ENCODE results near the gene PARP14.

GRCh38 chr3:122694966-122695365 lies 14.3 kb downstream of the PARP14 start:
- TF ChIP-seq CTCF (IDR thresholded peaks at IDR 0.05 in 4 of 5, conservative IDR thresholded peaks at IDR 0.05 in 1 of 5) (no peak), POLR2A (IDR thresholded peaks at IDR 0.05) (no peak)
